Fibroblast of villous mesenchyme (primary cell): ENCODE results near the gene LRRTM4. TPM values are rescaled to one million over a fixed set of nuclear protein-coding genes. Genes with fewer than 3 reads are reported as not detected.

Source experiments
- DNase-seq: peaks from one replicate; pipeline ENCODE4 v3.0.0-alpha.2; 2010; ENCODE audit warnings: low read depth
- H3K4me3 ChIP-seq: 2 replicates; pipeline ENCODE4 v1.5.1; 2011; ENCODE audit warnings: low read depth, mild to moderate bottlenecking, low read length
- total RNA-seq: library from RNA; depleted of rRNA; stranded (reverse); fragments of >200 nt; gene quantifications from 2 replicates; pipeline ENCODE4 v1.2.3, GENCODE V29; 2012
- TF ChIP-seq, protein P1 (sequence below): IDR thresholded peaks from 2 replicates; pipeline ENCODE4 v1.5.1; 2012; ENCODE audit warnings: low read depth, mild to moderate bottlenecking, low read length; ENCODE audit not compliant: insufficient read depth

Gene LRRTM4
- total RNA-seq, 1 donor = not detected

- H3K4me3 ChIP-seq = no peak overlapping the region
- DNase-seq = no peak
- TF ChIP-seq, protein P1, sequence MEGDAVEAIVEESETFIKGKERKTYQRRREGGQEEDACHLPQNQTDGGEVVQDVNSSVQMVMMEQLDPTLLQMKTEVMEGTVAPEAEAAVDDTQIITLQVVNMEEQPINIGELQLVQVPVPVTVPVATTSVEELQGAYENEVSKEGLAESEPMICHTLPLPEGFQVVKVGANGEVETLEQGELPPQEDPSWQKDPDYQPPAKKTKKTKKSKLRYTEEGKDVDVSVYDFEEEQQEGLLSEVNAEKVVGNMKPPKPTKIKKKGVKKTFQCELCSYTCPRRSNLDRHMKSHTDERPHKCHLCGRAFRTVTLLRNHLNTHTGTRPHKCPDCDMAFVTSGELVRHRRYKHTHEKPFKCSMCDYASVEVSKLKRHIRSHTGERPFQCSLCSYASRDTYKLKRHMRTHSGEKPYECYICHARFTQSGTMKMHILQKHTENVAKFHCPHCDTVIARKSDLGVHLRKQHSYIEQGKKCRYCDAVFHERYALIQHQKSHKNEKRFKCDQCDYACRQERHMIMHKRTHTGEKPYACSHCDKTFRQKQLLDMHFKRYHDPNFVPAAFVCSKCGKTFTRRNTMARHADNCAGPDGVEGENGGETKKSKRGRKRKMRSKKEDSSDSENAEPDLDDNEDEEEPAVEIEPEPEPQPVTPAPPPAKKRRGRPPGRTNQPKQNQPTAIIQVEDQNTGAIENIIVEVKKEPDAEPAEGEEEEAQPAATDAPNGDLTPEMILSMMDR = no peak
Observed at GRCh38 chr2:77479895-77480294, 42.3 kb downstream of the LRRTM4 start.

DNA sequence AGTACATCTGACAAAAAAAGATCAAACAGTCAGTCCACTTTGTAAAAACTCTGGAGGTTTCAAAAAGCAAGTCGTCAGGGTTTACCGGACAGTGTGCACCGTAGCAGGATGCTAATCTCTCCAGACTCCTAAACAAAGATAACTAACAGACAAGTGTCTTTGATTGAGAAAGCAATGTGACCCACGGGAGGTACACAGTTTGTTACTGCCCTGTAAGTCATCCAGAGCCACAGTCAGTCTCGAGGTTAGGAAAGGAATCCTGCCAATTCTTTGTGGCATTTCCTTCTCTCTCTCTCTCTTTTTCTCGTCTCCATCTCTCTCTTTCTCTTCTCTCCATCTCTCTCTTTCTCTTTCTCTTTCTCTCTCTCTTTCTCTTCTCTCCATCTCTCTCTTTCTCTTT lies 42.8 kb downstream of the LRRTM4 start:
- TF ChIP-seq, protein P1 = no peak
- no peak overlapping the region for H3K4me3 ChIP-seq
- DNase-seq = no peak

DNA sequence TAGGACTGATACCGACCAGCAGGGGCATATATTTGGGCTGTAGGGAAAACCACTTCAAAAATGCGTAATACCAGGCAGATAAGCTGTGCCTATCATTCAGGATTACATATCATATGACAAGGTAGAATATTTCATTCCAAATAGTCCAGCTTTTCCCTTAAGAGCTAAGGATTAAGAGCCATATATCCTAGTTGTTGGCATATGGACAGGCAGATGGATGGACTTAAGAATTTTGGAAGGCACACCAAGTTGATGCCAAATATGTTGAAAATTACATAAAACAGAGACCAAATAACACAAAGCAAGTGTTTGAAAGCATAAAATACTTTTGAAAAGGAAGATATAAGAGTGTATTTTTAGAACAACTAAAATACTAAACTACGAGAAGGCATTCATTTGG lies 52.1 kb downstream of the LRRTM4 start:
- TF ChIP-seq, protein P1 = no peak
- H3K4me3 ChIP-seq = no peak overlapping the region
- no peak for DNase-seq

- DNase-seq = no peak
- TF ChIP-seq, protein P1 = no peak
- H3K4me3 ChIP-seq = no peak overlapping the region
Observed at GRCh38 chr2:77469106-77469505, 53.1 kb downstream of the LRRTM4 start.

GRCh38 chr2:77459840-77460239 lies 62.3 kb downstream of the LRRTM4 start:
- TF ChIP-seq, protein P1 = no peak
- DNase-seq = no peak
- H3K4me3 ChIP-seq = no peak overlapping the region

DNA sequence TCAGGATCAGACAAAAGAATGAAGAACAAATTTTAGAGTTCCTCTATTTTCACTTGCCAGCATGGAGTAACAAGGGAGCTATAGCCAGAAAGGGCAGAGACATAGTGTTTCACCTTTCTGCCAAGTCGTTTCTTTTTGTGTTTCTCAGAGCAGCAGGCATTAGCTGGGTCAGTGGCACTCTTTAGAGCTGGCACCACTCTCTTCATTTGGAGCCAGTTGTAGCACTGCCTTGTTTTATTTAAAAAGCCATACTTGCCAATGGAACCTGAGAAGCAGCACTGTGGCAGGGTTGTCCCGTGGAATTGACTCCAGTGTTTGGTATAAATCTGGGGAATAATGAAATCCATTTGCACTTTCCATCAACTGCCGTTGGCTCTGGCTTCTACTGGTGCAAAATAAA lies 64.0 kb downstream of the LRRTM4 start:
- no peak overlapping the region for H3K4me3 ChIP-seq
- TF ChIP-seq, protein P1 = no peak
- no peak for DNase-seq

DNA sequence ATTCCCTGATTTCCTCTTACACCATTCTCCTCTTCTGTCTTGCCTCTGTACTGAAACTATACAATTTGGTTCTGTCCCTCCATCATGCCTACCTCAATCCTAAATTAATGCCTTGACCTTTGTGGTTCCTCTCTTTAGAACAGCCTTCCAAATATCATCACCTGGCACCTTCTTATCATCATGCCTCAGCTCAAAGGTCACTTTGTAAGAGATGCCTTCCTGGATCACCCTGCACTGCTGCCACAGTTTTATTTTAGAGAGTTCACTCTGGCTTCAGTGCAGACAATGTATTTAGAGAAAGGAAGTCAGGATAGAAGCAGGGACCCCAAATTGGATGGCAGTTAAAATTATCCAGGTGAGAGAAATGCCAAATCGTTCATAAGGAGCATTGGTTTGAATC lies 64.5 kb downstream of the LRRTM4 start:
- no peak overlapping the region for H3K4me3 ChIP-seq
- no peak for DNase-seq
- TF ChIP-seq, protein P1 = no peak
